ENCODE data around the gene NHLRC4.

NHLRC4 gene

GRCh38 chr16:559411-560203, 7.2 kb upstream of the NHLRC4 start (continued):
- no peak for TF ChIP-seq TCF7L2 (IDR thresholded peaks at IDR 0.05; ENCODE audit: borderline replicate concordance, low read depth, low read length)
- TF ChIP-seq ZNF221 (tag by site-specific recombination; IDR thresholded peaks at IDR 0.05; ENCODE audit: borderline replicate concordance) = no peak
- TF ChIP-seq ZNF658 (tag by site-specific recombination; IDR thresholded peaks at IDR 0.05) = no peak
- TF ChIP-seq BCL11B (tag by site-specific recombination; IDR thresholded peaks at IDR 0.05; ENCODE audit: low read depth) = no peak
- no peak for TF ChIP-seq ZNF132 (tag by site-specific recombination; IDR thresholded peaks at IDR 0.05; ENCODE audit: borderline replicate concordance)
- TF ChIP-seq ZNF660 (tag by site-specific recombination; IDR thresholded peaks at IDR 0.05) = no peak
- peak; percentile 84 for TF ChIP-seq ZNF600 (tag by site-specific recombination; IDR thresholded peaks at IDR 0.05)
- TF ChIP-seq ZBTB26 (tag by site-specific recombination; optimal IDR thresholded peaks at IDR 0.05) = peak; percentile 16
- no peak for TF ChIP-seq IKZF3 (tag by site-specific recombination; IDR thresholded peaks at IDR 0.05)
- no peak for TF ChIP-seq ZNF792 (tag by site-specific recombination; IDR thresholded peaks at IDR 0.05)
- TF ChIP-seq CTCF (tag by site-specific recombination; IDR thresholded peaks at IDR 0.05) = 0 out of 2 replicates have a peak, but pooled peaks have one; percentile 19
- TF ChIP-seq ZNF707 (tag by site-specific recombination; IDR thresholded peaks at IDR 0.05) = no peak
- TF ChIP-seq ZBTB10 (tag by site-specific recombination; IDR thresholded peaks at IDR 0.05) = no peak
- TF ChIP-seq ZNF621 (tag by site-specific recombination; IDR thresholded peaks at IDR 0.05) = no peak
- no peak for TF ChIP-seq GLI4 (tag by site-specific recombination; IDR thresholded peaks at IDR 0.05)
- TF ChIP-seq ZNF645 (tag by site-specific recombination; IDR thresholded peaks at IDR 0.05) = no peak
- TF ChIP-seq ZNF114 (tag by site-specific recombination; IDR thresholded peaks at IDR 0.05) = no peak
- no peak for TF ChIP-seq ZNF510 (tag by site-specific recombination; IDR thresholded peaks at IDR 0.05; ENCODE audit: insufficient replicate concordance)
- no peak for TF ChIP-seq ATF2 (tag by site-specific recombination; IDR thresholded peaks at IDR 0.05; ENCODE audit: low read depth)
- no peak for TF ChIP-seq ZNF157 (tag by site-specific recombination; IDR thresholded peaks at IDR 0.05)
- no peak for TF ChIP-seq ZNF624 (tag by site-specific recombination; IDR thresholded peaks at IDR 0.05)
- no peak for TF ChIP-seq ZNF776 (tag by site-specific recombination; IDR thresholded peaks at IDR 0.05; ENCODE audit: borderline replicate concordance)
- peak; percentile 73 for TF ChIP-seq ZIC2 (tag by site-specific recombination; IDR thresholded peaks at IDR 0.05)
- no peak for TF ChIP-seq ZNF513 (tag by site-specific recombination; IDR thresholded peaks at IDR 0.05)

All from HEK293 (cell line).